K562 (cell line): ENCODE results near the gene LRP1. TPM values are rescaled to one million over a fixed set of nuclear protein-coding genes. Genes with fewer than 3 reads are reported as not detected.

ENCODE experiments used
- ADNP ChIP-seq: fragments of 200-800 bp; sonication (Bioruptor generic); IDR thresholded peaks from 2 replicates; pipeline ENCODE4 v1.6.1; 2016; ENCODE audit warnings: missing genetic modification characterization, missing compliant biosample characterization
- GABPB1 ChIP-seq: sonication (generic); formaldehyde crosslinking; IDR thresholded peaks from 2 replicates; pipeline ENCODE4 v1.8.0; 2022; ENCODE audit warnings: mild to moderate bottlenecking, missing genetic modification reagents
- GTF2A2 ChIP-seq: IDR thresholded peaks from 2 replicates; pipeline ENCODE4 v1.6.1; 2016; ENCODE audit warnings: mild to moderate bottlenecking, missing genetic modification characterization, missing compliant biosample characterization
- HNRNPK ChIP-seq: fragments of 200-400 bp; formaldehyde crosslinking; IDR thresholded peaks from one replicate; pipeline ENCODE4 v1.6.1; 2018; ENCODE audit warnings: mild to moderate bottlenecking, low read depth, low read length; ENCODE audit not compliant: poor library complexity, severe bottlenecking
- POLR2AphosphoS2 ChIP-seq: IDR thresholded peaks from 2 replicates; pipeline ENCODE4 v1.6.1; 2012; ENCODE audit warnings: low read length, improper control_type of control experiment
- RFX5 ChIP-seq: IDR thresholded peaks from 2 replicates; pipeline ENCODE4 v1.6.1; 2011; ENCODE audit warnings: low read depth, mild to moderate bottlenecking, improper control_type of control experiment, low read length
- TAF1 ChIP-seq: IDR thresholded peaks from 2 replicates; pipeline ENCODE4 v1.6.1; 2011; ENCODE audit warnings: mild to moderate bottlenecking, low read length, moderate library complexity; ENCODE audit not compliant: insufficient read depth, control insufficient read depth, severe bottlenecking; ENCODE audit errors: extremely low read depth
- ZNF121 ChIP-seq: sonication (generic); formaldehyde crosslinking; conservative IDR thresholded peaks from 2 replicates; pipeline ENCODE4 v1.8.0; 2022; ENCODE audit warnings: missing genetic modification reagents
- ZNF695 ChIP-seq: fragments of 450-650 bp; formaldehyde crosslinking; IDR thresholded peaks from 2 replicates; pipeline ENCODE4 v1.4.0; 2020; ENCODE audit warnings: mild to moderate bottlenecking, moderate library complexity
- ZNF699 ChIP-seq: fragments of 250-450 bp; sonication (Bioruptor Pico); IDR thresholded peaks from 2 replicates; pipeline ENCODE4 v1.8.0; 2021; ENCODE audit warnings: mild to moderate bottlenecking, moderate library complexity; ENCODE audit not compliant: insufficient replicate concordance
- polyA plus RNA-seq, 8 experiments: library from polyadenylated mRNA; depleted of rRNA in 4 of 8; stranded (reverse) in 5 of 8; unstranded in 3 of 8; fragments of >200 nt; fragmentation: Nextera tagmentation in 2 of 8; fragmentation: Illumina TruSeq in 1 of 8; extraction: Ambion mirVana in 2 of 8; extraction: Trizol in 1 of 8; gene quantifications; 2 replicates each; pipeline versions ENCODE4 v1.2.1 to v1.2.3, GENCODE V29; 2011 to 2014; ENCODE audit warnings: inconsistent platforms in 1 of 8, missing spikeins in 1 of 8
- total RNA-seq, 7 experiments: library from RNA; depleted of rRNA in 6 of 7; stranded (reverse); fragments of >200 nt in 6 of 7; fragmentation: Illumina TruSeq in 2 of 7; extraction: Trizol in 2 of 7; gene quantifications; 2 replicates each; pipeline versions ENCODE4 v1.2.1 to v1.2.3, GENCODE V29; 2011 to 2021; ENCODE audit warnings: low replicate concordance in 1 of 7
- TF ChIP-seq, protein P1 (sequence below): fragments of 250-450 bp; sonication (Bioruptor Pico); IDR thresholded peaks from 2 replicates; pipeline ENCODE4 v1.5.0; 2020; ENCODE audit warnings: mild to moderate bottlenecking
- TF ChIP-seq, protein P2 (sequence below): sonication (generic); formaldehyde crosslinking; IDR thresholded peaks from 2 replicates; pipeline ENCODE4 v1.8.1; 2022; ENCODE audit warnings: missing genetic modification reagents
- TF ChIP-seq, protein P3 (sequence below): fragments of 250-450 bp; sonication (Bioruptor Pico); IDR thresholded peaks from 2 replicates; pipeline ENCODE4 v1.4.0; 2020; ENCODE audit warnings: mild to moderate bottlenecking, moderate library complexity

Gene LRP1
- total and polyA plus RNA-seq, 9 of the 15 experiments (the other 6 are each of a cell fraction or from before 2014, with no cell fraction given): 0.04 to 0.64 (median 0.19) TPM; not detected in 2

DNA sequence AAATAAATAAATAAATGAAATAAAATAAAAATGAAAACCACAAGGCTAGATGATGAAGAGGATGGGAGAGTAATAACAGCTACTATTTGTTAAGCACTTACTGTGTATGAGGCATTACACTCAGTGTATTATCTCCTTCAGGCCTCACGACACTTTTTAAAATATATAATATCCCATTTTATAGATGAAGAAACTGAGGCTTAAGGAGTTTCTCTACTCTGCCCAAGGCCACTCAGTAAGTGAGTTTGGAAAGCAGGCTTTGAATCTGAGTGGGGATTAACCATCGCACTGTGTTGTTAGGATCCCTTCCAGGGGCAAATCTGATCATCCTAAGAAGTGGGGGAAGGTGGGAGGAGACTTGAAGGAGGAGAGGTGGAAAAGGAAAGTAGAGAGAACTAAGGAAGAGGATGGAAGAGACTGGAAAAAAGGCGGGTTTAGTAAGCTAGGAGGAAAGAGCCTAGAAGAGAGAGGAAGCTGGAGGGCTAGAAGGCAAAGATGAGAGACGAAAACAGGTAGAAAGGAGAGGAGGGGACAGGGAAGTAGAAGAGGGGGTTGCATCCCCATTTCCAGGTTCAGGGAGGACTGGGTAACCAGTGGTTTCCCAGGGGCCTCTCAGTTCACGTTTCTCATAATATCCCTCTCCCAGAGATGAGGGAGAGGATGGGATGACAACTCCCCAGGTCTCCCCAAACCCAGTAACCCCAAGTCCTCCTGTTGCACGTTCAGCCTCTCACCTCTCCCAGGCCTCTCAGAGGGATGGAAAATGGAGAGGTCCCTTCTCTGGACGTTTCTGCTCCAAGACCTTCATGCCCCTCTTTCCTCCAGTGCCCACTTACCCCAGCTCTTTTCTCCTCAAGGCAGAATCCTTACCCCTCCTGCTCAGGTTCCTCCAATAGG, 18.8 kb upstream of the LRP1 start (continued):
- TF ChIP-seq HNRNPK (no peak), GABPB1 (CRISPR knock-in tag) (no peak), TAF1 (no peak), ZNF121 (CRISPR knock-in tag) (no peak), RFX5 (no peak), ZNF699 (no peak), POLR2AphosphoS2 (no peak), ZNF695 (CRISPR knock-in tag) (no peak), GTF2A2 (tag) (no peak), ADNP (tag) (peak; percentile 71; the same call in 1 of the 2 replicates)
- TF ChIP-seq, protein P1, sequence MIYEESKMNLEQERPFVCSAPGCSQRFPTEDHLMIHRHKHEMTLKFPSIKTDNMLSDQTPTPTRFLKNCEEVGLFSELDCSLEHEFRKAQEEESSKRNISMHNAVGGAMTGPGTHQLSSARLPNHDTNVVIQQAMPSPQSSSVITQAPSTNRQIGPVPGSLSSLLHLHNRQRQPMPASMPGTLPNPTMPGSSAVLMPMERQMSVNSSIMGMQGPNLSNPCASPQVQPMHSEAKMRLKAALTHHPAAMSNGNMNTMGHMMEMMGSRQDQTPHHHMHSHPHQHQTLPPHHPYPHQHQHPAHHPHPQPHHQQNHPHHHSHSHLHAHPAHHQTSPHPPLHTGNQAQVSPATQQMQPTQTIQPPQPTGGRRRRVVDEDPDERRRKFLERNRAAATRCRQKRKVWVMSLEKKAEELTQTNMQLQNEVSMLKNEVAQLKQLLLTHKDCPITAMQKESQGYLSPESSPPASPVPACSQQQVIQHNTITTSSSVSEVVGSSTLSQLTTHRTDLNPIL (CRISPR knock-in tag): no peak
- TF ChIP-seq, protein P2, sequence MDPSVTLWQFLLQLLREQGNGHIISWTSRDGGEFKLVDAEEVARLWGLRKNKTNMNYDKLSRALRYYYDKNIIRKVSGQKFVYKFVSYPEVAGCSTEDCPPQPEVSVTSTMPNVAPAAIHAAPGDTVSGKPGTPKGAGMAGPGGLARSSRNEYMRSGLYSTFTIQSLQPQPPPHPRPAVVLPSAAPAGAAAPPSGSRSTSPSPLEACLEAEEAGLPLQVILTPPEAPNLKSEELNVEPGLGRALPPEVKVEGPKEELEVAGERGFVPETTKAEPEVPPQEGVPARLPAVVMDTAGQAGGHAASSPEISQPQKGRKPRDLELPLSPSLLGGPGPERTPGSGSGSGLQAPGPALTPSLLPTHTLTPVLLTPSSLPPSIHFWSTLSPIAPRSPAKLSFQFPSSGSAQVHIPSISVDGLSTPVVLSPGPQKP (CRISPR knock-in tag): no peak
- TF ChIP-seq, protein P3, sequence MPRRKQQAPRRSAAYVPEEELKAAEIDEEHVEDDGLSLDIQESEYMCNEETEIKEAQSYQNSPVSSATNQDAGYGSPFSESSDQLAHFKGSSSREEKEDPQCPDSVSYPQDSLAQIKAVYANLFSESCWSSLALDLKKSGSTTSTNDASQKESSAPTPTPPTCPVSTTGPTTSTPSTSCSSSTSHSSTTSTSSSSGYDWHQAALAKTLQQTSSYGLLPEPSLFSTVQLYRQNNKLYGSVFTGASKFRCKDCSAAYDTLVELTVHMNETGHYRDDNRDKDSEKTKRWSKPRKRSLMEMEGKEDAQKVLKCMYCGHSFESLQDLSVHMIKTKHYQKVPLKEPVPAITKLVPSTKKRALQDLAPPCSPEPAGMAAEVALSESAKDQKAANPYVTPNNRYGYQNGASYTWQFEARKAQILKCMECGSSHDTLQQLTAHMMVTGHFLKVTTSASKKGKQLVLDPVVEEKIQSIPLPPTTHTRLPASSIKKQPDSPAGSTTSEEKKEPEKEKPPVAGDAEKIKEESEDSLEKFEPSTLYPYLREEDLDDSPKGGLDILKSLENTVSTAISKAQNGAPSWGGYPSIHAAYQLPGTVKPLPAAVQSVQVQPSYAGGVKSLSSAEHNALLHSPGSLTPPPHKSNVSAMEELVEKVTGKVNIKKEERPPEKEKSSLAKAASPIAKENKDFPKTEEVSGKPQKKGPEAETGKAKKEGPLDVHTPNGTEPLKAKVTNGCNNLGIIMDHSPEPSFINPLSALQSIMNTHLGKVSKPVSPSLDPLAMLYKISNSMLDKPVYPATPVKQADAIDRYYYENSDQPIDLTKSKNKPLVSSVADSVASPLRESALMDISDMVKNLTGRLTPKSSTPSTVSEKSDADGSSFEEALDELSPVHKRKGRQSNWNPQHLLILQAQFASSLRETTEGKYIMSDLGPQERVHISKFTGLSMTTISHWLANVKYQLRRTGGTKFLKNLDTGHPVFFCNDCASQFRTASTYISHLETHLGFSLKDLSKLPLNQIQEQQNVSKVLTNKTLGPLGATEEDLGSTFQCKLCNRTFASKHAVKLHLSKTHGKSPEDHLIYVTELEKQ (CRISPR knock-in tag): no peak
